GM08714 (cell line): ENCODE data around the gene PLCB1.

Source experiments
- H3K4me3 ChIP-seq: fragments of 200-500 bp; sonication (Bioruptor generic); 2 replicates; pipeline ENCODE4 v1.5.1; 2014; ENCODE audit warnings: mild to moderate bottlenecking, low read length, inconsistent platforms
- ZNF274 ChIP-seq: IDR thresholded peaks from 2 replicates; pipeline ENCODE4 v1.6.1; 2012; ENCODE audit warnings: mild to moderate bottlenecking, low read depth, low read length

PLCB1 gene

DNA sequence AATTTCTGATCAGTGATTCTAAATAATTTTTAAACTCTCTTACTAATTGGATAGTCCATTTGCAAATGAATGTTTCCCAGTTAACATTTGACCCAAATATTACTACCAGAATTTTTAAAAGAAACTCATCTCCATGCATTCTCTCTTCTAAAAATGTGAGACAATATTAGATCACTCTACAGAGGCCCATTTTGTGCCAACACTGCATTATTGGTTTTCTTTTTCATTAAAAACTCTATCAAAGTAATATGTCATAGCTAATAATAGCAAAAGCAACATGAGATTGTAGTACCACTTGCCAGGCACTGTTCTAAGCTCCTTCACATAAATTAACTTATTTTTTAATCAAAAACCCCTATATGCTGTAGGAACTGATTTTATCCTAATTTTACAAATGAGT, 591.2 kb downstream of the PLCB1 start:
- H3K4me3 ChIP-seq: no peak overlapping the region
- TF ChIP-seq ZNF274: no peak

DNA sequence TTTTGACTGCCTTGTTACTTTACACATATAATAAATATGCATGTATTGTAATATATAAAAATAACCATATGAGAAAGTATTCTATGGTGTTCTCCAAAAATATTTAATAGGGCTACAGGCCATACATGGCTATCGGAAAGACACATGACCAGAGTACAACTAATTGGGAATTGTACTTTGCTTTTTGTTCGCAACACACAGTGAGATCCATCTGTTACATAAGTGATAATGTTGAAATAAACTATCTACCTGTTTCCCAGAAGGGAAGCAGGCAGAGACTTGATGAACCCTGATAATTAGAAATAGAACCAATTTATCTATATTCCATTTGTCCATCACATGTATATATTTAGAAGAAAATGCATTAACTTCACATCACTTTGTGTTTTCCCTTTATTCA, 592.8 kb downstream of the PLCB1 start:
- TF ChIP-seq ZNF274: no peak
- H3K4me3 ChIP-seq: no peak overlapping the region

DNA sequence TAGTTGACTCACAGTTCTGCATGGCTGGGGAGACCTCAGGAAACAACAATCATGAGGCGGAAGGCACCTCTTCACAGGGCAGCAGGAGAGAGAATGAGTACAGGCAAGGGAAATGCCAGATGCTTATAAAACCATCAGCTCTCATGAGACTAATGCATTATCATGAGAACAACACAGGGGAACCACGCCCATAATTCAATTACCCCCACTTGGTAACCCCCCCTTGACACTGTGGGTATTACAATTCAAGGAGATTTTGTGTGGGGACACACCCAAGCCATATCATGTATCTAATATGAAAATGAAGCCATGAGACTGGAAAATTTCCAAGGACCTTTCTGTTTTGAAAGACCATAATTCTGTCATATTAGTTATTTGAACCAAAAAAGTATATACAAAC, 594.4 kb downstream of the PLCB1 start:
- TF ChIP-seq ZNF274: no peak
- H3K4me3 ChIP-seq: no peak overlapping the region

DNA sequence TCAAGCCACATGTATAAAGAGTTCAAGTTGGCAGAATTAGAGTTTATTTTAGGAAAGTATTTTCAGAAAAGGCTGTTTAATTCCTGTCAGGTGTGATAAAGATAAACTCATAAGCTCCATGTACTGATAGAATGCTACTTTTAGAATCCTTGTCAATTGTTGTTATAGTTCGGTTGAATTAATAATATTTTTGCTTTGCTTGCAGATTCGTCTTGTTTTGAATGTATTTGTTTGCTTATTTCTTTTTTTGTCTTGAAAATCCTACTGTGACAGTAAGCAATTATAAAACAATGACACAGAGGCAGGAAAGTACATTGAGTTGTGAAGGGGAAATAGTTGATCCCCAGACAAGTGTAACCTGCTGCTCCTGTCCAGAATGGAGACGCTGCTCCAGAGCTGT, 602.9 kb downstream of the PLCB1 start:
- TF ChIP-seq ZNF274: no peak

DNA sequence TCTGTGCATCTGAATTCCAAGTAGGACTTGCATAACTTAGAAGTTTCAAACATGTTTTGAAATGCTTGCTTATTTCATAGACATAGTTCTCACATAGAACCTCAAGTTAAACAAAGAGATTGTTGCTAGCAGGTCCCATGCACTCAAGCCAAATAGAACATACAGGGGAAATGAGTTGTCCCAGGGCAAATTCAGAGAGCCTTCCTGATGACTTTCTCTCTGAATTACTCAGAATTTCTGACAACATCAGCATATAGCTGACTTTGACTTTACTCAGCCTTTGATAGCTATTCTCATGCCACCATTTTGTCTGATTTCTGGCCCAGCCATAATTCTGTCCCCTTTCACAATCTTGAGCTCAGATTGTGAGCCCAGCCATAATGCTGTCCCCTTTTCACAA, 603.6 kb downstream of the PLCB1 start:
- H3K4me3 ChIP-seq: no peak overlapping the region
- TF ChIP-seq ZNF274: no peak

More for the DNA sequence above, 602.9 kb downstream of the PLCB1 start:
- H3K4me3 ChIP-seq: no peak overlapping the region

DNA sequence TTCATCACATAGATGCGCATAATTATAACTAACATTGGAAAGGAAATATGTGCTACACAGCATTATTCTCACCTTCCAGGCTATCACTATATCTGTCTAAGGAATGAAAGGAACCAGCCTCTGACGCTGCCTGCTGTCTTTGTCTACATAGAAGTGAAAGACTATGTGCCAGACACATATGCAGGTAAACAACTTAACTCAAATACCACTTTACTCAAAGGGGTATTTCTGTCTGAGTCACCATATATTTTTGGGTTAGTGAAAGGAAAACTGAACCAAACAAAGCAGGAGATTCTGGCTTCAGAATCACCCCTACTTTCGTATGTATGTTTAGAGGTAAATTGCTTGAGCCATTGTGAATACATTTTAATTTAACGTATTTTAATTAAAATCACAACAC, 608.2 kb downstream of the PLCB1 start:
- TF ChIP-seq ZNF274: no peak
- no peak overlapping the region for H3K4me3 ChIP-seq

DNA sequence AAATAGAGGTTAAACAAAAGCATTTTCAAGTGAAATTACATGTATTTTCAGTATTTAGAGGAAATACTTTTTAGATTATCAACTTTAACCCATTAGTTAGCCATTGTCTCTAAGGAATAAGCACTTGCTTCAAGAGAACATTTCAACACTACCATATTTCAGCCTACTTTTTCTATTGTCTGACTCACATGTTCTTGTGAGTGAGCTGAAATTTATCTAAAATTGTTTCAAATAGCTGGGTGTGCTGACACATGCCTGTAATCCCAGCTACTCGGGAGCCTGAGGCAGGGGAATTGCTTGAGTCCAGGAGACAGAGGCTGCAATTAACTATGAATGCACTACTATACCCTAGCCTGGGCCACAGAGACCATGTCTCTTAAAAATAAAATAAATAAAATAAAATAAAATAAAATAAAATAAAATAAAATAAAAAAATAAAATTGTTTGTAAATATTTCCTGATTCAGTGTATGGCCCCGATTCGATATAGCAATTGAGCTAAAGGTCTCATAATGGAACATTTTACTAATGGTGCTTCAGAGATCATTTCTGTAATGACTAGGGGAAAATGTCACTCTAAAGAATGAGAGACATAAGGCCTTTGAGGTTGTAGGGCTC, 612.3 kb downstream of the PLCB1 start:
- no peak overlapping the region for H3K4me3 ChIP-seq
- TF ChIP-seq ZNF274: no peak

DNA sequence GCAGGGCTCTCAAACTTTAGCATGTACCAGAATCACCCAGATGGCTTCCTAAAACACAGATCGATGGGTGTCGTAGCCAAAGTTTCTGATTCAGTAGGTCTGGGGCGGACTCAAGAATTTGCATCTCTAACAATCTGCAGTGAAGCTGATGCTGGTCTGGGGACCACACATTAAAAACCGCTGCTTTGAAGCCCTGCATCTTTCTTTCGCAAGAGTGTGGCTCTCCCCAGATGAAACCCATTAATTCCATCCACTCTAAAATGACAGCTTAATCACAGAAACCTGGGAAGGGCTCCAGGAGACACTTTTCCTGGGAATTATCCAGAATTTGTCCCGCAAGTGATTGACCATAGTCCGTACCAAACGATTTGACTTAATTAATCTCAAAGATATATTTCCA, 617.0 kb downstream of the PLCB1 start:
- no peak for TF ChIP-seq ZNF274
- no peak overlapping the region for H3K4me3 ChIP-seq

DNA sequence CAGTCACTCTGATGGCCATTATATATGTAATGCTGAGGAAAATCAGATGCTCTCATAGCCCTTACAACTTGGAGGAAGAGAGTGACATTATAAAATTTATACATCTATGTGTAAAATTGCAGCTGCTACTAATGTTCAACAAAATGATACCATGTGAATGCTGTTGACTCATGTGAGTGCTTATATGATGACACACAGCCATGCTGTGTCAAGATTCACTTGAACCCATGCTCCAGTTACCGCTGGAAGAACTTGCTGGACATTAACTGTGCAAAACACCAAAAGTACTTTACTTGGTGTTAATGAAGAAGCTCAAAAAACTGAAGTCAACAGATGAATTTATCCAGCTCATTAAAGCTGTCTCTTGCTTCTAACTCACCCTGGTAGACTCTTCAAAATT, 617.9 kb downstream of the PLCB1 start:
- no peak overlapping the region for H3K4me3 ChIP-seq
- no peak for TF ChIP-seq ZNF274

DNA sequence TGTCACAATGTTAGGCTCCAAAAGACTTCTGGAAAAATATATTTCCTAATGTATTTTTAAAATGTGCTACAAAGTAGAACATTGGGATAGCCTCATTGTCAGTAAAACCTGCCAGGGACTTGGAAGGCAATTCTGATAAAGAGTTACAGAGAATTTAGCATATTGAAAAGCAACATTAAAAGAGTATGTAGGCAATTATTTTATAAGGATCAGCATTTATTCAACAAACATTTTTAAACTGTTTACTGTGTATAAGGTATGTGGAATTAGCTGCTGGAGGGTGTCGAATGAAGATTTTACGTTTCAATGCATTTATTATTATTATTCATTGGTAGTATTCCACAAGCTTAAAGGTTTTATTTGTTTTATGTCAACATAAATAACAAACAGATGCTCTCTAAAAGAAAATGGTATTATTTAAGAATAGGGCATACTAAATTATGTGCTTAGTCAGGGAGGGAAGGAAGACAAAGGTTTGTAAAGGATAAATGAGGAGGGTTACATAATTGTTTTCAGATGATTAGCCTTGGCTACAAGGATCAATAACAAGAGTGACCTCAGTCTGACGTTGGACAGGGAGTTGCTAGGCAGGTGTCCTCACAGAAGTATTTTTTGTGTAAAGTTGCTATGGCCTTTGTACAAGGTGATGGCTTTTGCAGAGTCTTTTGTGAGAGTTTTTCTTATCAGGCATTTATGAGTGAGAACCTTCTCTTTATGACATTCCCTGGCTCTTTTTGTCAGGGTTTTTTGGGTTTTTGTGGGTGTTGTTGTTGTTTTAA, 623.5 kb downstream of the PLCB1 start:
- H3K4me3 ChIP-seq: no peak overlapping the region
- no peak for TF ChIP-seq ZNF274

DNA sequence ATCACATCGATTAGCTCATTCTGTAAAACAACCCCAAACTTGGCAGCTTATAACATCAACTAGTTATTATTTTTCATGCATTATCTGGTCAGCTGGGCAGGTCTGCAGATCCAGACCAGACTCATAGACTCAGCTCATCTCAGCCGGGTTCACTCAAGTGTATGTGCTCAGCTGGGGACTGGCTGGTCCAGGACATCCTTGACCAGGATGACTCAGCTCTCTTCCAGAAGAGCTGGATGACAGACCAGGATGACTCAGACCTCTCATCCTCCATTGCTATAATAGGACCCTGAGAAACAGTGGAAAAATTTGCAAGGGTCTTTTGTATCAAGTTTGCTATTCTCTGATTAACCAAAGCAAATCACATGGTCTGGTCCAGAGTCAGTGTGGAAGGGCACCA, 624.3 kb downstream of the PLCB1 start:
- no peak overlapping the region for H3K4me3 ChIP-seq
- TF ChIP-seq ZNF274: no peak

DNA sequence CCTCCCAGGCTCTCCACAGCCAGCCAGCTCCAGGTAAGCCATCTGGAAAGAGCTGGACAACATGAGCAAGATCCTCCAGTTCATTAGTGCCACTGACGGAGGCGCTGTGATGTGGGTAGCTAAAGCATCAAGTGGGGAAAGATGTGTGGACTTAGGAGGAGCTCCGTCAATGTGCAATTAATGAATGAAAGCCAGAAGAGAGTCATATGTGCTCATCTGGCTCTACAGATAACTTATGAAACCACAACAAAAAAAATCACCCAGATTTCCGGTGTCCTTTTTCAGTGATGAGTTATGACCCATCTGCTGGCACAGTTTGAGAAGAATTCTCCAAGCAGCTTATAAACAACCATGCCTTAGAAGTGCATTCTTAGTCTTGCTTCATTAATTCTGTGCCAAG, 625.1 kb downstream of the PLCB1 start:
- no peak for TF ChIP-seq ZNF274
- no peak overlapping the region for H3K4me3 ChIP-seq

DNA sequence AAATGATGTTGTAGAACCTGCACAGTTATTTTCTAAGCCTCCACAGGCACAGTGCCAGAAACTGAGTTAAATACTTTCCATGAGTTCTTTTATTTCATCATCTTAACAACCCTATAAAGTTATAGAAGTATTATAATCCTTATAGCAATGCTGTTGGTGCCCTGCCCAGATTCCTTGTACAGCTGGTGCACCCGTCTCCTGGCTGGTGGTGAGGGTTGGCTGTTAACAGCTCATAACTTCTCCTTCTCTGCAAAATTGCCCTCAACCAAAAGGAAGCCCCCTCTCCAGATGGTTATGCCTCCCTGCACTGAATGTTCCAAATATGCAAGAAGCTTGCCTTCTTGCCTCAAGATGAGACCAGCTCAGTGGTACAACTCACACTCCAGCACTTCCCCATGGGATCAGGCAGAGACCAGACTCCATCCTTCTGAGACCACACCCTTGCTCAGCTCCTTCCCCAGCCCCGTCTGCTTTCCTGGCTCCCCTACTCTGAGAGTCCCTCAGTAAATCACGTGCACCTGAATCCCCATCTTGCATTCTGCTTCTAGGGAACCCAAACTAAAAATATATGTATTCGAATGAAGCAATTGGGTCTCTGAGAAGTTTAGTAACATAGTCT, 632.4 kb downstream of the PLCB1 start:
- no peak for TF ChIP-seq ZNF274
- no peak overlapping the region for H3K4me3 ChIP-seq

DNA sequence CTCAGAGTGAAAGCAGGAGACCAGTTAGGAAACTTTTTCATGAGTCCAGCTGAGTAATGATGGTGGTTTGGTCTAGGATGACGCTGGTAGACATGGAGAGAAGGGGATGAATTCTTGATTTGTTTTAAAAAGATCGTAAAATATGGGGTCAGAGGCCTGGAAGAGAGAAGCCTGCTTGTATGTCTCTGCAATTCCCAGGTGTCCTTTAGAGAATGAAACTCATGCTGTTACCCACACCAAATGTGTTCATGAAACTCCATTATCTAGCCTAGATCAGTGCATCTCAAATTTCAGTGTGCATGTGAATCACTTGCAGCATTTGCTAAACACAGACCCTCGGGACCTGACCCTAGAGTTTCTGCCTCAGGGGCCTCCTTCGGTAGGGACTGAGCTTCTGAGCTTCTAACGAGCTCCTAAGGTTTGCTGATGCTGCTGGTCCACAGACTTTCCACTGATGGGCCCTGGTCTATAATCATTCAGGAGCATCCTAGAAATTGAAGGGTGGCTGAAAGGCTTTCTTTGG, 634.9 kb downstream of the PLCB1 start:
- no peak overlapping the region for H3K4me3 ChIP-seq
- no peak for TF ChIP-seq ZNF274

DNA sequence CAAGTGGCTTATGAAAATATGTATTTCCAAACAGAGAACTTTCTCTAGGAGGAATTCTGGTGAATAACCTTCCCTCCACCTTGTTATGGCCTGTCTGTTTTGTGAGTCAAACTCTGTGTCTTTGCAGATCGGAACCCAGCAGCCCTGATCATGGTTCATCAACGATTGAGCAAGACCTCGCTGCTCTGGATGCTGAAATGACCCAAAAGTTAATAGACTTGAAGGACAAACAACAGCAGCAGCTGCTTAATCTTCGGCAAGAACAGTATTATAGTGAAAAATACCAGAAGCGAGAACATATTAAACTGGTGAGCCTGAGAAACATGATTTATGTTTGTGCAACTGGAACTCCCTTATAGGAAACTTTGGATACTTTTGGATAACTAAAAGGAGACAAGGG, 642.3 kb downstream of the PLCB1 start:
- no peak for TF ChIP-seq ZNF274
- H3K4me3 ChIP-seq: no peak overlapping the region
